Smooth muscle cell (in vitro differentiated cells): ENCODE measurements around the gene AKT3. TPM values are rescaled to one million over a fixed set of nuclear protein-coding genes. Genes with fewer than 3 reads are reported as not detected.
"Not testable (repeated sequence)": the region's sequence is repeated elsewhere in the genome, so short reads cannot be mapped to it uniquely, and the experiment has no call there.

Source experiments
- DNase-seq: peaks from one replicate; lab custom pipeline; 2025; ENCODE audit not compliant: unreplicated experiment; lab: John Stamatoyannopoulos, UW
- H2AFZ ChIP-seq: fragments of 200-600 bp; sonication (generic); 2 replicates; pipeline ENCODE4 v1.6.0; 2016; ENCODE audit warnings: antibody characterized with exemption, low read depth, mild to moderate bottlenecking
- H3F3A ChIP-seq: fragments of 200-600 bp; sonication (generic); 2 replicates; pipeline ENCODE4 v1.6.0; 2017; ENCODE audit warnings: antibody characterized with exemption, low read depth
- H3K27ac ChIP-seq: fragments of 200-600 bp; sonication (generic); 2 replicates; pipeline ENCODE4 v1.5.1; 2016; ENCODE audit warnings: low read depth, mild to moderate bottlenecking
- H3K27me3 ChIP-seq: fragments of 200-600 bp; sonication (generic); 2 replicates; pipeline ENCODE4 v1.6.1; 2016; ENCODE audit warnings: low read depth, mild to moderate bottlenecking
- H3K36me3 ChIP-seq: fragments of 200-600 bp; sonication (generic); 2 replicates; pipeline ENCODE4 v1.5.1; 2016; ENCODE audit warnings: low read depth
- H3K4me1 ChIP-seq: fragments of 200-600 bp; sonication (generic); 2 replicates; pipeline ENCODE4 v1.5.1; 2016; ENCODE audit warnings: low read depth
- H3K4me2 ChIP-seq: fragments of 200-600 bp; sonication (generic); 2 replicates; pipeline ENCODE4 v1.6.0; 2016; ENCODE audit warnings: mild to moderate bottlenecking
- H3K4me3 ChIP-seq: fragments of 200-600 bp; sonication (generic); 2 replicates; pipeline ENCODE4 v1.5.1; 2016; ENCODE audit warnings: mild to moderate bottlenecking
- H3K79me2 ChIP-seq: fragments of 200-600 bp; sonication (generic); 2 replicates; pipeline ENCODE4 v1.6.0; 2016; ENCODE audit warnings: low read depth, mild to moderate bottlenecking
- H3K9ac ChIP-seq: fragments of 200-600 bp; sonication (generic); 2 replicates; pipeline ENCODE4 v1.6.0; 2016; ENCODE audit warnings: low read depth
- H3K9me3 ChIP-seq: fragments of 200-600 bp; sonication (generic); replicated peaks from 2 replicates; pipeline ENCODE4 v1.5.1; 2016; ENCODE audit warnings: low read depth
- H4K20me1 ChIP-seq: fragments of 200-600 bp; sonication (generic); 2 replicates; pipeline ENCODE4 v1.6.0; 2016; ENCODE audit warnings: low read depth
- WGBS: methylation state at CpG from one replicate; pipeline ENCODE4 v1.1.7; 2016; ENCODE audit warnings: low lambda C conversion rate; 5-methylcytosine and 5-hydroxymethylcytosine counted together
- polyA plus RNA-seq: library from polyadenylated mRNA; unstranded; fragments of >200 nt; fragmentation: Nextera tagmentation; extraction: Ambion mirVana; gene quantifications from 2 replicates; pipeline ENCODE4 v1.2.1, GENCODE V29; 2016
- total RNA-seq: library from RNA; depleted of rRNA; stranded (reverse); fragments of >200 nt; gene quantifications from 2 replicates; pipeline ENCODE4 v1.2.3, GENCODE V29; 2014
- TF ChIP-seq, protein P1 (sequence below): fragments of 200-600 bp; sonication (generic); IDR thresholded peaks from 2 replicates; pipeline ENCODE4 v1.5.1; 2017; ENCODE audit warnings: borderline replicate concordance, mild to moderate bottlenecking, antibody characterized with exemption; ENCODE audit not compliant: insufficient read depth, poor library complexity, severe bottlenecking

AKT3 gene
- total and polyA plus RNA-seq, 2 experiments from 2014 or later = 5.5 to 32.3 TPM

DNA sequence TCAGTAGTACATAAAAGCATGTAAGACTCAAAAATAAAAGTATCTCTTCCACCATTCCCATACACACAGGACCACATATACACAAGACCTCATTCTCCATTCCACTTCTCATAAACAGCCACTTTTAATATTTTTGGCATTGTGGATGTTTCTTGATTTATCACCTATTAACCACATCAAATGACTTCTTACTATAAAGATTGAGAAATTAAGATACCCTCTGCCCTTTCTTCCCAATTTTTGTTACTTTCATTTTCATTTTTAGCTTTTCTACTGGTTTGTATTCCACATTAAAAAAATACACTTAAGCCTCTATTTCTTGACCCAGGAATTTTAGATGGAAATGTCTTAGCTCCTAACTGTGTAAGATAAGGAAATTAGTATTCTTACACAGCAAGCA lies 22.8 kb downstream of the AKT3 start:
- H3K79me2 ChIP-seq = peaks cover 88% of the 10 kb centered on the region
- no peaks in the 10 kb centered on the region for H3F3A ChIP-seq
- no peak overlapping the region for H3K9ac ChIP-seq
- H3K4me3 ChIP-seq = no peak overlapping the region
- H3K9me3 ChIP-seq = peaks cover under 1% of the 10 kb centered on the region
- H3K36me3 ChIP-seq = no peaks in the 10 kb centered on the region
- TF ChIP-seq, protein P1, sequence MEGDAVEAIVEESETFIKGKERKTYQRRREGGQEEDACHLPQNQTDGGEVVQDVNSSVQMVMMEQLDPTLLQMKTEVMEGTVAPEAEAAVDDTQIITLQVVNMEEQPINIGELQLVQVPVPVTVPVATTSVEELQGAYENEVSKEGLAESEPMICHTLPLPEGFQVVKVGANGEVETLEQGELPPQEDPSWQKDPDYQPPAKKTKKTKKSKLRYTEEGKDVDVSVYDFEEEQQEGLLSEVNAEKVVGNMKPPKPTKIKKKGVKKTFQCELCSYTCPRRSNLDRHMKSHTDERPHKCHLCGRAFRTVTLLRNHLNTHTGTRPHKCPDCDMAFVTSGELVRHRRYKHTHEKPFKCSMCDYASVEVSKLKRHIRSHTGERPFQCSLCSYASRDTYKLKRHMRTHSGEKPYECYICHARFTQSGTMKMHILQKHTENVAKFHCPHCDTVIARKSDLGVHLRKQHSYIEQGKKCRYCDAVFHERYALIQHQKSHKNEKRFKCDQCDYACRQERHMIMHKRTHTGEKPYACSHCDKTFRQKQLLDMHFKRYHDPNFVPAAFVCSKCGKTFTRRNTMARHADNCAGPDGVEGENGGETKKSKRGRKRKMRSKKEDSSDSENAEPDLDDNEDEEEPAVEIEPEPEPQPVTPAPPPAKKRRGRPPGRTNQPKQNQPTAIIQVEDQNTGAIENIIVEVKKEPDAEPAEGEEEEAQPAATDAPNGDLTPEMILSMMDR = no peak
- H3K27me3 ChIP-seq = no peaks in the 10 kb centered on the region
- no peaks in the 10 kb centered on the region for H3K4me1 ChIP-seq
- no peak overlapping the region for H3K4me2 ChIP-seq
- H3K27ac ChIP-seq = no peak overlapping the region
- H4K20me1 ChIP-seq = peaks cover 24% of the 10 kb centered on the region
- DNase-seq = no peak
- no peak overlapping the region for H2AFZ ChIP-seq

DNA sequence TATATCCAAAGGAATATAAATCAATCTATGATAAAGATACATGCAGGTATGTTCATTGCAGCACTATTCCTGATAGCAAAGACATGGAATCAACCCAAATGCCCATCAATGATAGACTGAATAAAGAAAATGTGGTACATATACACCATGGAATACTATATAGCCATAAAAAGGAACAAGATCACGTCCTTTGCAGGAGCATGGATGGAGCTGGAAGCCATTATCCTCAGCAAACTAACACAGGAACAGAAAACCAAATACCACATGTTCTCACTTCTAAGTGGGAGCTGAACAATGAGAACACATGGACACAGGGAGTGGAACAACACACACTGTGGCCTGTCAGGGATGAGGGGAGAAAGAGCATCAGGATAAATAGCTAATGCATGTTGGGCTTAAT lies 25.1 kb downstream of the AKT3 start:
- H3K9me3 ChIP-seq, H3K4me1 ChIP-seq, H2AFZ ChIP-seq, H3K27ac ChIP-seq, H3K27me3 ChIP-seq, H3K4me3 ChIP-seq, DNase-seq, H3K36me3 ChIP-seq, H3K9ac ChIP-seq, H3K4me2 ChIP-seq, H3F3A ChIP-seq: not testable (repeated sequence)
- peaks cover 12% of the 10 kb centered on the region for H4K20me1 ChIP-seq
- WGBS = 100% methylated on average over 1 of the region's 1 CpG
- peaks cover 90% of the 10 kb centered on the region for H3K79me2 ChIP-seq

DNA sequence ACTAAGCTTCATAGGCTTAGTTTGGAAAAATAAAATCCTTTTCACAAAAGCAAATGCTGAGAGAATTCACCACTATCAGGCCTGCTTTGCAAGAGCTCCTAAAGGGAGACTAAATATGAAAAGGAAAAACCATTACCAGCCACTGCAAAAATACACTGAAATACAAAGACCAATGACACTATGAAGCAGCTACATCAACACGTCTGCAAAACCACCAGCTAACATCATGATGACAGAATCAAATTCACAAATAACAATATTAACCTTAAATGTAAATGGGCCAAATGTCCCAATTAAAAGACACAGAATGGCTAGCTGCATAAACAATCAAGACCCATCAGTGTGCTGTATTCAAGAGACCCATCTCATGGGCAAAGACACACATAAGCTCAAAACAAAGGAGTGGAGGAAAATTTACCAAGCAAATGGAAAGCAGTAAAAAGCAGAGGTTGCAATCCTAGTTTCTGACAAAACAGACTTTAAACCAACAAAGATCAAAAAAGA lies 28.8 kb downstream of the AKT3 start:
- no peak overlapping the region for H3K4me2 ChIP-seq
- H3K27me3 ChIP-seq = no peaks in the 10 kb centered on the region
- H3K36me3 ChIP-seq = no peaks in the 10 kb centered on the region
- H3K27ac ChIP-seq = no peak overlapping the region
- no peak overlapping the region for H3K4me3 ChIP-seq
- TF ChIP-seq, protein P1 = no peak
- H2AFZ ChIP-seq = no peak overlapping the region
- no peaks in the 10 kb centered on the region for H3K4me1 ChIP-seq
- H4K20me1 ChIP-seq = peaks cover 4% of the 10 kb centered on the region
- no peak for DNase-seq
- no peak overlapping the region for H3K9ac ChIP-seq
- peaks cover 72% of the 10 kb centered on the region for H3K79me2 ChIP-seq
- 95% methylated on average over 1 of the region's 1 CpG for WGBS
- peaks cover 5% of the 10 kb centered on the region for H3K9me3 ChIP-seq
- H3F3A ChIP-seq = no peaks in the 10 kb centered on the region

DNA sequence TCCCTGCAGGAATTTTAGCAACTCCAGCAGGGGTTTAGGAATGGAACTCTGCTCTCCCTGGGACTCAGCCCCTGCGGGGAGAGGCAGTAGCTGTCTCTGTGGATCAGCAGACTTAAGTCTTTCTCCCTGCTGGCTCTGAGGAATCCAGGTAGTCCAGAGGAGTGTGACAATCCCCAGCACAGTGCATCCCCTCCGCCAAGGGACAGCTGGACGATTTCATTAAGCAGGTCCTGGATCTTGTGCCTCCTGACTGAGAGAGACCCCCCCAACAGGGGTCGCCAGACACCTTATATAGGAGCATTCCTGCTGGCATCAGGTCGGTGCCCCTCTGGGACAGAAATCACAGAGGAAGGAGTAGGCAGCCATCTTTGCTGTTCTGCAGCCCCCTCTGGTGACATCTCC lies 30.6 kb downstream of the AKT3 start:
- Histone ChIP-seq H3K27ac (no peak overlapping the region), H4K20me1 (peaks cover 4% of the 10 kb centered on the region), H3F3A (no peaks in the 10 kb centered on the region), H3K9me3 (peaks cover 5% of the 10 kb centered on the region), H2AFZ (no peak overlapping the region), H3K4me2 (no peak overlapping the region), H3K36me3 (no peaks in the 10 kb centered on the region), H3K27me3 (no peaks in the 10 kb centered on the region), H3K4me1 (no peaks in the 10 kb centered on the region), H3K9ac (no peak overlapping the region), H3K79me2 (peaks cover 66% of the 10 kb centered on the region), H3K4me3 (no peak overlapping the region)
- whole genome bisulfite sequencing = 78% methylated on average over 5 of the region's 5 CpGs
- TF ChIP-seq, protein P1 = no peak
- no peak for DNase-seq
